ENCODE data around the gene MPPED2. TPM values are rescaled to one million over a fixed set of nuclear protein-coding genes. Genes with fewer than 3 reads are reported as not detected.

The MPPED2 gene
- total RNA-seq, 2 donors from 2014 or later, result 1.6 to 3.1 TPM

DNA sequence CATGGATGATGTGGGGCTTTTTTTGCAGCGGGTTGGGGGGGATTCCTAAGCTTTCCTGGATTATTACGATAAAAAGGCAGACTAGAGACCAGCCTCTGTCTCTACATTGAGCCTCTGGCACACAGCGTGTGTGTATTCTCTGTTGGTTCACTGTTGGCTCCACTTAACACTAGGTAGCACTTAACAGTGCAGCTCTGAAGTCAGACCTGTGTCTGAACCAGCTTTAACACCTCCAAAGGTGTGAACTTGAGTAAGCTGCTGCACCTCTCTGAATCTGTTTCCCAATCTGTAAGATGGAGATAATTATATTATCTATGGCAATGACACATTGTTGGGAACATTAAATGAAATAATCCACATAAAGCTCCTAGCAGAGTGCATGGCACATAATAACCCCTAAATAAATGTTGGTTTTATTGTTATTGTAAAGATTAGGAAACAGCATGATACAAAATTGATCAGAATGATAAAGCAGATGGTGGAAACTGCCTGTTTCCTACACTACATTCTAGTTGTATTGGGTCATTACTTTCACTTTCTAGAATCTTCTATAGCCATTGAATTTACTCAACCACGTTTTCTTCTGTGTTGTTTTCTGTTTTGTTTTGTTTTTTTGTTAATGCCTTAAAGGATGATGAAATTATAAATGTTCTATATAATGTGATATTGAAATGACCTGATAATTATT, 154.9 kb downstream of the MPPED2 start:
- no peak for DNase-seq
- no peak overlapping the region for H3K4me3 ChIP-seq
- no peaks in the 10 kb centered on the region for H3K27me3 ChIP-seq
- TF ChIP-seq POLR2A (IDR thresholded peaks at IDR 0.05), result no peak
- no peaks in the 10 kb centered on the region for H3K36me3 ChIP-seq (replicated peaks in 1 of 2; ENCODE audit: insufficient read depth in 1 of 2, low read depth in 2 of 2)
- no peak for ATAC-seq
- no peaks in the 10 kb centered on the region for H3K4me1 ChIP-seq
- WGBS, 2 donors, result 56 to 71% methylated on average over 4 of the region's 4 CpGs
- H3K9me3 ChIP-seq, result no peaks in the 10 kb centered on the region
- intact Hi-C loops (cut with DNase I), result no loop called here
- peak overlapping the region in 1 of 4 donors; percentile 22 for H3K27ac ChIP-seq

DNA sequence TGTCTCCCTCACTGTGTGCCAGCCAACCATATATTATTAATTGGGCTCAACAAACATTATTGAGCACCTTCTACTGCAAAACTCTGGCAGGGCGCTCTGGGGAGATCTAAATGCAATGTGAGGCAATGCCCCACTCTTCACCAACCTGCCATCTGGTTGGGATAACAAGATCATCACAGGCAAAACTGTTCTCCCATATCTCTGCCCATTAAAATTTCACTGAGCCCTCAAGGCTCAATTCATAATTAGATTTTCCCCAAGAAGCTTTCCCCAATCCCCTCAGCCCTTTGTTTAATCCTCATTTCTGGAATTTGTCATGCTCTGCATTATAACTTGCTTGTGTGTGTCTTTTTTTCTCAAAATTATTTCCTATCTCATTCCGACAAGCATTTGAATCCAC, 156.6 kb downstream of the MPPED2 start:
- WGBS, 2 donors, result 63 to 75% methylated on average over 2 of the region's 2 CpGs
- H3K27ac ChIP-seq, result no peak overlapping the region
- intact Hi-C loops (cut with DNase I), result no loop called here

DNA sequence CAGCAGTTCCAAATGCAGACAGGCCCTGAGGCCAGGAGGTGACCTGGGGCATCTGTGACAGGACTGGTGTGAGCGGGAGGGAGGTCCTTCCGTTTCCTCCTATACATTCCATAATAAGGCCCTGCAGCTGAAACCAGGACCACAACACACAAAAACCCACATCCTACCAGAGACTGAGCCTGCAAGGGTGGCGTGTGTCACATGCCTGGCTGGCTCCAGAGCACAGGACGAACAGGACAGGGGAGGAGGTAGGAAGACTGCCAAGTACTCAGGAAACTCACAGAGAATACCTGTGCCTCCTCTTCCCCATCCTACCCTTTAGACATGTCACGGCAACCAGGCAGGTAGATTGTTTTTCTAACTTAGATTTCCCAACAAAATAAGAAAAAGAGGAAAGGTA, 159.4 kb downstream of the MPPED2 start:
- ATAC-seq (no peak), DNase-seq (no peak)
- H3K36me3 ChIP-seq (replicated peaks in 1 of 2; ENCODE audit: insufficient read depth in 1 of 2, low read depth in 2 of 2), result no peaks in the 10 kb centered on the region
- no peaks in the 10 kb centered on the region for H3K27me3 ChIP-seq
- intact Hi-C loops (cut with DNase I), result no loop called here
- no peak for TF ChIP-seq POLR2A (IDR thresholded peaks at IDR 0.05)
- TF ChIP-seq, protein P1, sequence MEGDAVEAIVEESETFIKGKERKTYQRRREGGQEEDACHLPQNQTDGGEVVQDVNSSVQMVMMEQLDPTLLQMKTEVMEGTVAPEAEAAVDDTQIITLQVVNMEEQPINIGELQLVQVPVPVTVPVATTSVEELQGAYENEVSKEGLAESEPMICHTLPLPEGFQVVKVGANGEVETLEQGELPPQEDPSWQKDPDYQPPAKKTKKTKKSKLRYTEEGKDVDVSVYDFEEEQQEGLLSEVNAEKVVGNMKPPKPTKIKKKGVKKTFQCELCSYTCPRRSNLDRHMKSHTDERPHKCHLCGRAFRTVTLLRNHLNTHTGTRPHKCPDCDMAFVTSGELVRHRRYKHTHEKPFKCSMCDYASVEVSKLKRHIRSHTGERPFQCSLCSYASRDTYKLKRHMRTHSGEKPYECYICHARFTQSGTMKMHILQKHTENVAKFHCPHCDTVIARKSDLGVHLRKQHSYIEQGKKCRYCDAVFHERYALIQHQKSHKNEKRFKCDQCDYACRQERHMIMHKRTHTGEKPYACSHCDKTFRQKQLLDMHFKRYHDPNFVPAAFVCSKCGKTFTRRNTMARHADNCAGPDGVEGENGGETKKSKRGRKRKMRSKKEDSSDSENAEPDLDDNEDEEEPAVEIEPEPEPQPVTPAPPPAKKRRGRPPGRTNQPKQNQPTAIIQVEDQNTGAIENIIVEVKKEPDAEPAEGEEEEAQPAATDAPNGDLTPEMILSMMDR (IDR thresholded peaks at IDR 0.05), result no peak
- 67 to 71% methylated on average over 5 of the region's 5 CpGs for WGBS, 2 donors
- no peaks in the 10 kb centered on the region for H3K9me3 ChIP-seq
- no peak overlapping the region for H3K4me3 ChIP-seq
- no peak overlapping the region for H3K27ac ChIP-seq
- H3K4me1 ChIP-seq, result peaks cover 27% of the 10 kb centered on the region

More for the DNA sequence above, 156.6 kb downstream of the MPPED2 start:
- Histone ChIP-seq H3K9me3 (no peaks in the 10 kb centered on the region), H3K36me3 (replicated peaks in 1 of 2; ENCODE audit: insufficient read depth in 1 of 2, low read depth in 2 of 2) (no peaks in the 10 kb centered on the region), H3K27me3 (no peaks in the 10 kb centered on the region), H3K4me1 (peaks cover 6% of the 10 kb centered on the region), H3K4me3 (no peak overlapping the region)
- DNase-seq (no peak), ATAC-seq (no peak)
- TF ChIP-seq POLR2A (IDR thresholded peaks at IDR 0.05), result no peak
- TF ChIP-seq, protein P1 (IDR thresholded peaks at IDR 0.05), result no peak

DNA sequence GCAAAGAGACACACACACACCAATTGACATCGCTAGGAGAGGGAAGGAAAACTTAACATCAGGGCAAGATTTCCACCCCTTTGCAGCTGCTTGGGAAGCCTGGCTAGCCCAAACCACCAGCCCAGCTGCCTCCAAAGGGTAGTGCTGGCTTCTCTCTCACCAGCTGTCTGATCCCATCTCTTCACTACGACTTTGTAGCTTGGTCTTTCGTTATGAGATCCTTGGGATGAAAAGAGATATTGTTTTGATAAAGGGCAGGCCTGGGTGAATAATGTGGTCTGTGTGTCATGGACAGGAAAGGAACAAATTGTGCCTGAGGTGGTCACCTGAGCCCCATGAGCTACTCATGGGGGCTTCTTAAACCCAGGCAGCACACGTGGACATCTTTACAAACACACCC, 161.3 kb downstream of the MPPED2 start:
- no peak overlapping the region for H3K4me3 ChIP-seq
- H3K27ac ChIP-seq, result peak overlapping the region in 3 of 4 donors; percentile 14 to 74 (median 42)
- ATAC-seq (no peak), DNase-seq (no peak)
- no peak for TF ChIP-seq POLR2A (IDR thresholded peaks at IDR 0.05)
- TF ChIP-seq, protein P1 (IDR thresholded peaks at IDR 0.05), result no peak
- H3K4me1 ChIP-seq, result peaks cover 31% of the 10 kb centered on the region
- intact Hi-C loops (cut with DNase I), result no loop called here
- no peaks in the 10 kb centered on the region for H3K9me3 ChIP-seq
- no peaks in the 10 kb centered on the region for H3K36me3 ChIP-seq (replicated peaks in 1 of 2; ENCODE audit: insufficient read depth in 1 of 2, low read depth in 2 of 2)
- WGBS, 2 donors, result 37 to 59% methylated on average over 4 of the region's 4 CpGs
- no peaks in the 10 kb centered on the region for H3K27me3 ChIP-seq

DNA sequence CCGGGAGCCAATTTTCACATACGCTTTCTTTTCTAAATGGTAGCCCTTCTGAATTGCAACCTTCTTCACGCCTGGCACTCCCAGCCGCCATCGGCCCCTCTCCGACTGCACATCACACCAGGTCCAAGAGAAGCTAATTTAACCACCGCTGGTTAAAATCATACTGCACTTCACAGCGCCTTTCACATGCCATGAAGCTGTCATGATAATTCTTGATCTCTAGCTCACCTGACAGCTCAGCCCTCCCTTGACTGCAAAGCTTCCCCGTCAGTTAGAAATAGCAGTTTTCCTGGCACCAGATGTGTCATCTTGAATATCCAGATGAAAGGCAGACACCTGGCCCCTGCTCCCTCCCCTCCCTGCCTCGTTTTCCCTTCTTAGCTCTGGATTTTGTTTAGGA, 161.8 kb downstream of the MPPED2 start:
- intact Hi-C loops (cut with DNase I), result no loop called here
- H3K4me3 ChIP-seq, result no peak overlapping the region
- no peaks in the 10 kb centered on the region for H3K27me3 ChIP-seq
- peak overlapping the region in 3 of 4 donors; percentile 42 to 74 (median 69) for H3K27ac ChIP-seq
- ATAC-seq, result no peak
- DNase-seq, result no peak
- TF ChIP-seq, protein P1 (IDR thresholded peaks at IDR 0.05), result no peak
- no peak for TF ChIP-seq POLR2A (IDR thresholded peaks at IDR 0.05)
- H3K36me3 ChIP-seq (replicated peaks in 1 of 2; ENCODE audit: insufficient read depth in 1 of 2, low read depth in 2 of 2), result no peaks in the 10 kb centered on the region
- H3K9me3 ChIP-seq, result no peaks in the 10 kb centered on the region
- peaks cover 31% of the 10 kb centered on the region for H3K4me1 ChIP-seq
- WGBS, 2 donors, result 61 to 66% methylated on average over 10 of the region's 10 CpGs
